Subcutaneous adipose tissue (tissue), 4 donors: ENCODE measurements around the gene LYRM4. TPM values are rescaled to one million over a fixed set of nuclear protein-coding genes. Genes with fewer than 3 reads are reported as not detected.

Experiments used
- total RNA-seq, 4 donors: library from RNA; depleted of rRNA; stranded (reverse); fragments of >200 nt; gene quantifications; one replicate each; pipeline ENCODE4 v1.1.0, GENCODE V29; 2016
- TF ChIP-seq, protein P1 (sequence below): fragments of 450-650 bp; IDR thresholded peaks from one replicate; pipeline ENCODE4 v1.5.1; 2016; ENCODE audit warnings: low read depth, mild to moderate bottlenecking, control low read depth, antibody characterized with exemption, moderate library complexity

LYRM4 gene
- total RNA-seq, 4 donors from 2014 or later = 22.2 to 25.8 (median 25.1) TPM

DNA sequence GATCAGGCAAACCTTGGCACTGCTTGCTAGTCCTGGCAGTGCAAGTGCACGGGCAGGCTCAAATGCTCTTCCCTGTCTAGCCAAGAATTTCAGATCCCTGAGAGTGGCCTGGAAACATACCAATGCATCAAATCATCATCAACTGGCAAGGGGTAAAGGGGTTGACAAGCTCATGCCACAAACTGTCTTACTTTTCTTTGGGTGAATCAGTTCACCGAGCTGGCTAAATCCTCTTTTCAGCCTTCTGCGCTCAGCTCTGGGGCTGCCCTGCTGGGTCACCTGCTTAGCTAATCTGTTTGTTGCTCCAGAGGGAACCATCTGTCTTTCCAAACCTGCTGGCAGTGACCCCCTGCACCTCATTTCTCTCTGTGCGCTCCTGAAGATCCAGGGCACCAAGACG is 59.5 kb downstream of the LYRM4 start:
- TF ChIP-seq, protein P1, sequence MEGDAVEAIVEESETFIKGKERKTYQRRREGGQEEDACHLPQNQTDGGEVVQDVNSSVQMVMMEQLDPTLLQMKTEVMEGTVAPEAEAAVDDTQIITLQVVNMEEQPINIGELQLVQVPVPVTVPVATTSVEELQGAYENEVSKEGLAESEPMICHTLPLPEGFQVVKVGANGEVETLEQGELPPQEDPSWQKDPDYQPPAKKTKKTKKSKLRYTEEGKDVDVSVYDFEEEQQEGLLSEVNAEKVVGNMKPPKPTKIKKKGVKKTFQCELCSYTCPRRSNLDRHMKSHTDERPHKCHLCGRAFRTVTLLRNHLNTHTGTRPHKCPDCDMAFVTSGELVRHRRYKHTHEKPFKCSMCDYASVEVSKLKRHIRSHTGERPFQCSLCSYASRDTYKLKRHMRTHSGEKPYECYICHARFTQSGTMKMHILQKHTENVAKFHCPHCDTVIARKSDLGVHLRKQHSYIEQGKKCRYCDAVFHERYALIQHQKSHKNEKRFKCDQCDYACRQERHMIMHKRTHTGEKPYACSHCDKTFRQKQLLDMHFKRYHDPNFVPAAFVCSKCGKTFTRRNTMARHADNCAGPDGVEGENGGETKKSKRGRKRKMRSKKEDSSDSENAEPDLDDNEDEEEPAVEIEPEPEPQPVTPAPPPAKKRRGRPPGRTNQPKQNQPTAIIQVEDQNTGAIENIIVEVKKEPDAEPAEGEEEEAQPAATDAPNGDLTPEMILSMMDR = no peak

DNA sequence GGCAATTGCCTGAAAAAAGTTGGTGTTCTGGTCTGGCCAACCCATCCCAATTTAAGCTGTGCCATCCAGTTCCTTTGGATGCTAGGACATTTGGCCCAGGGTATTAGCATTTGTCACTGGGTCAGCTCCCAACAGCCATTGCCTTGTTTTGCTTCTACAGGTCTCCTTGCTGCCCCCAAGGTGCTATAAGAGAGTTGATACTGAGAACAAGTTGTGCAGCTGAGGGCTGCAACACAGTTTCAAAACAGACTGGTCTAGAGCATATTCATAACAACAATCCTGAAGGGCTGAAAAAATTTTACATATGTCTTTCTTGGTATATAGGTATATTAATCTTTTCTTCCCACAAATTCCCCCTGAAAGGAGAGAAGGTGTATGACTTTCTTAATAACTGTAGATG is 61.0 kb downstream of the LYRM4 start:
- TF ChIP-seq, protein P1 = no peak

DNA sequence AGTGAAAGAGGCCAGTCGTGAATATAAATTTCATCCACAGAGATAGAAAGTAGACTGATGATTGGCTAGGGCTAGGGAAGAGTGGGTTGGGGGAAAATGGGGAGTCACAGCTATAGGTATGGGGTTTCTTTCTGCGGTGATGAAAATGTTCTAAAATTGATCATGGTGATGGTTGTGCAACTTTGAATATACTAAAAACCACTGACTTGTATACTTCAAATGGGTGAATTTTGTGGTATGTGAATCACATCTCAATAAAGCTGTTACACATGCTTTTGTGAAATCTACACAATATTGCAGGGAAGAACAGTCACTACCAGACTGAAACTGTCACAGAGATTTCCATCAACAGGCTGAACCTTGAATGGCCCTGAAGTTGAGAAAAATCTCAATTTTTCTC is 61.5 kb downstream of the LYRM4 start:
- TF ChIP-seq, protein P1 = no peak

DNA sequence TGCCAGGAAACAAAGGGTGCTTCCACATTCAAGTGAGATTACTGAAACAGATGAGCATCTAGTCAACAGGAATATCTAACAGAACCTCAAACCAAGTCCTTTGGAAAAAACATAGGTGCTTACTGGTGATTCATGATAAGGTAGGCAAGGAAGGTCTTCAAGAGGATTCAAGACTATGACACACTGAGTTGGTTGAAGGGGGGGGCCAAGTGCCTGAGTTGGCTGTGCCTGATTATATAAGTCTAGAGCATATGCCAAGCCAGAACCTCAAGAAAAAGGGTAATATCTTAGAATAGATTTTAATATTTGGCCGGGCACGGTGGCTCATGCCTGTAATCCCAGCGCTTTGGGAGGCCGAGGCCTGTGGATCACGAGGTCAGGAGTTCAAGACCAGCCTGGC is 63.7 kb downstream of the LYRM4 start:
- TF ChIP-seq, protein P1 = no peak

DNA sequence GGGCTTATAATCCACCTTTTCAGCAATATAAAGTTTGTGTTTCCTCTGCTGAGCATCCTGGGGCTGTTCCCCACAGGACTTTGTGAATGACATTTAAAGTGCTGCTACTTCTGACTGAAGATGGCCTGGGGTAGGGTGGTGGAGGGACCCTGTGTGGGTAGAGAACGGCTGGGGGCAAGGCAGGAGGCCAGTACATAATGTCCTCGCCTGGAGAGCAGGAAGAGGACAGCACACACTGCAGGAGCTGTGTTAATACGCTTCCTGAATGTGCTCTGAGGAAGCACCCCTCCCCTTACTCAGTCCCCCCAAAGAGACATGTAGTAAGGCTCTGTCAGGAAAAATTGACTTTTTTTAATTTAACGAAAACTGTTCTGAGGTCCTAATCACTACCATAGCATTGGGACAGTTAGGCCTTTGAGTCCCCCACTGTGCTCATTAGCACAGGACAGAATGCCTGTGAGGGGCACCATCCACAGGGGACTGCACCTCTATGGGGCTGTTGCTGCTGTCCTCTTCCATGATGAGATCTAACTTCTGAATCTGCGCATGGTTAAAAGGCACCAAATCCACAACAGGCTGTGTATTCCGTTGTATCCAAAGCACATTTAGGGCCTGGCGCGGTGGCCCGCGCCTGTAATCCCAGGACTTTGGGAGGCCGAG is 68.5 kb downstream of the LYRM4 start:
- TF ChIP-seq, protein P1 = no peak

DNA sequence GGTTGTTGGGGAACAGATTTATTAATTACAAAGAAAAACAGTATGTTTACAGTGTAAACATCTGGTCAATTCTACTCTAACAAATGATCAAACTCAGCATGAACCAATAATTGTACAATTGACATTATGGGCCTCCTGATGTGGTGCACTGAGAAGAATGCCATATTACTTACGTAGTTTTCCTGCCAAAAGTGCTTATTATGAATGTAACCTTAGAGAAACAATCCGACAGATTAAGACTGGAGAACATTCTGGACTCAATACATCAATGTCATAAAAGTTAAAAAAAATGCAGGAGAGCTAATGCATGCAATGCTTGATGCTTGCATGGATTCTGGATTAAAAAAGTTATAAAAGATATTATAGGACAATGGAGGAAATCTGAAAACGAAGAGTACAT is 69.0 kb downstream of the LYRM4 start:
- TF ChIP-seq, protein P1 = no peak

DNA sequence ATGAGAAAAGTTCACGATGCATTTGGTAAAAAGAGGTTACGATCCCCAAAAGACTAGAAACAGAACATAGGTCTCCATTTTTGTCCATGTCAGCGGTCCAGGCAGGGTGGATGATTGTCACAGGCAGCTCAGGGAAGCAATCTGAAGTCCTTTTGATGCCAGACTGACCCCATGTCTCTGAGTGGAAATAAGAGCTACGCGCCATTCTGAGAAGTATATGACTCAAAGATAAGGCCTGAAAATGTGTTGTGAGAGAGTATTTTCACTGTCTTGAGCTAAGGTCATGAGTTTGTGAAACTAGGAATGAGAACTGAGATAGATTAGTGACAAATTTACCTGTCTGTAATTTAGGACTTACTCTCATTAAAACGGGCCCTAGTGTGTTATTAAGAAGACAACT is 69.5 kb downstream of the LYRM4 start:
- TF ChIP-seq, protein P1 = no peak
